NCI-H1105 (cell line): Measurements from ENCODE around the gene FAXC.
A peak's percentile ranks its signal among the peaks of the same experiment; 100 is the strongest.
"Not testable (repeated sequence)": the region's sequence is repeated elsewhere in the genome, so short reads cannot be mapped to it uniquely, and the experiment has no call there.

Experiments
- DNase-seq: peaks from one replicate; lab custom pipeline; 2025; lab: John Stamatoyannopoulos, UW

FAXC gene

DNA sequence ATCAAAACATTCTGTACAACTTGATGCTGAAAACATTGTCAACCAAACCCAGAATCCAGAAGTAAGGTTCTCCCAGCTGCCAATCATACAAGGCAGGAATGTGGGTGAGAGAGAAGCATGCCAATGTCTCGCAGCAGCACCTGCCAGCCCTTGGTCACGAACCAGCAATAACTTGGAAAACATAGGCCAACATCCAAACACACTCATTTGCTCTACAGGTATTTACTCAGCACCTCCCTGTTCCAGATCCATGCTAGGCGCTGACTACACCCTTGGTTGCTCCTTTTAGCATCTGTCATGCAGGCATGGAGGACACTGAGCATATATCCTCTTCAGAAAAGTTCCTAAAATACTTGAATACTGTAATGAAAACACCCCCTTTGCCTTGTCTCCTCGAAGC is 63.6 kb downstream of the FAXC start:
- DNase-seq = no peak

DNA sequence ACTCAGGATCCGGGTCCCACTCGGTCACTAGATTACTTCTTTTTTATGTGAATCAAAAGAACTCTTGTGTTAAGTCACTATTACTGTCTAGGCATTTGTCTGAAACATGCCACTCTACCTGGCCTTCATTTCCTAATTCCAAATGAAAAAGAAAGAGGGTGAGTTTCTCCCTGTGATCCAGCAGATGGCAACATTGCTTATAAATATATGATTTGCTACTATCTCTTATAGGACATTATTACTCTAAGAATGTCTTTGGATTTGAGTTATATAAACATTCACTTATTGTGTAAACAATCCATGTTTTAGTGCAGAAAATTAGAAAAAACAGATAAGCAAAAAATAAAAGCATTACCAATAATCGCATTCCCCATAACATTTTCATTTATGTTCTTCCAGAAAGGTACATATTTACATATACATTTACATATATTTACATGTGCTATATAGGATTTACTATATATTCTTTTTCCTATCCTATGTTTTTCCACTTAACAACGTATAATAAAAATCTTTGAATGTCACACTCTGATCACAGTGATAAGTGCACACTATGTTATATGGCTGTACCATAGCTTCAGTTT is 66.9 kb downstream of the FAXC start:
- DNase-seq = peak; percentile 19

DNA sequence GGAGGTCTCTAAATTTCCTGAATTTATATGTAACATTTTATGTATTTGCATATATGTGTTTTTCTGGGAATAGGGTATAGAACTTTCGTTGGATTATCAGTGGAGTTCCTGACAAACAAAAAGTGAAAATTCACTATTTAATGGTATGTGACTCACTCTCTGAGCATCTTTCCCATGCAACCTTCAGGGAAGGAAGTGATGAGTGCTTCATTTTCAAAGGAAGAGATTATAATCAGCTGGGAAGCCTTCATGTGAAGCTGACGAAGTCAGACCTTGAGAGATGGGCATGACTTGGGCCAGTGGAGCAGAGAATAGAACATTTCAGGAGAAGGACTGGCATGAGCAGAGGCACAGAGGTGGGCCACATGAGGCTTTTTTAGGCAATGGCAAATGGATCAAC is 72.7 kb downstream of the FAXC start:
- DNase-seq = no peak

DNA sequence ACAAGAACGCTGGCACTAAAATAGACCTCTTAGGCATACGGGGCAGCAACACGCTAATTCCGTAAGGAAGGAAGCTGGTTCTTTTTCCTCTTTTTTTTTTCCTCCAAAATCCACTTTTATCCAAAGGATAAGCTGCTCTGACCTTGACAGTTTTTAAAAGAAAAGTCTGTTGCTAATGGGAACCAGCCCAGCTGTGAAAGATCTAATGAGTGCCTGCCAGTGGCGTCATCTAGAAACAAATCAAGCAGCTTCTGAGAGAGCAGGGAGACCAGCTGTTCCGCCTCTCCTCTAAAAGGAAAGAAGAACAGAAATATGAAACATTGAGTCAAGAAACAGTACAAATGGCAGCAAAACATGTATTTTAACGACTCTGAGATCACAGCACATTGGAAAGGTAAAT is 78.6 kb downstream of the FAXC start:
- DNase-seq = no peak

DNA sequence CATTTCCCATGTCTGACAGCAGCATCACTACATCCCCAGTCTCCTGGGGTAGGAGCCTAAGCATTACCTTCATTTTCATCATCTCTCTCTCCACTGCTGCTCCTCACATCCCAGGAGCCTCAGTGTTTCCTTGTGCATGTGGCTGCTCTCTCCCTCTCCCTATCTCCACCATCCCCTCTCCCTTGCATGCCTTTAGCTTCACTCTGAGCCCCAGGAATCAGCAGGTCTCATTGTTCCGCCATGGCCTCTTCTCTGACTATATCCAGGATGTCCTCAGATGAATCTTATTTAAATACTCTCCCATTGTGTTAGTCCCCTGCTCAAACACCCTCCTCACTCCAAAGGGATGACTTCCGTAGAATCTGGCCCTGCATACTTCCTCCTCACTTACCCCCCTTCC is 79.4 kb downstream of the FAXC start:
- DNase-seq = no peak

DNA sequence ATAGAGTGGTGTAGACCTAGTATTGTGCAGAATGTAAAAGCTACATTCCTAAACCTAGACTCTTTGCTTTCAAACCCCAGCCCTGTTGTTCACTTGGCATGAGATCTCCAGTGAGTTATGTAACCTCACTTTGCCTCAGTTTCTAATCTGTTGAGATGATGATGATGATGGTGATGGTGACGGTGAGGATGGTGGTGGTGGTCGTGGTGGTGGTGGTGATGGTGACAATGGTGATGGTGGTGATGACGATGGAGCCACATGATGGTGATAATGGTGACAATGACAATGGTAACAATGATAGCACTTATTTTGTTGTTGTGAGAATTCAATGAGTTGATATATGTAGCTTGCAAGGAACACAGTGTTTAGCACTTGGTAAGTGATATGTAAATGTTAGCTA is 80.3 kb downstream of the FAXC start:
- no peak for DNase-seq

DNA sequence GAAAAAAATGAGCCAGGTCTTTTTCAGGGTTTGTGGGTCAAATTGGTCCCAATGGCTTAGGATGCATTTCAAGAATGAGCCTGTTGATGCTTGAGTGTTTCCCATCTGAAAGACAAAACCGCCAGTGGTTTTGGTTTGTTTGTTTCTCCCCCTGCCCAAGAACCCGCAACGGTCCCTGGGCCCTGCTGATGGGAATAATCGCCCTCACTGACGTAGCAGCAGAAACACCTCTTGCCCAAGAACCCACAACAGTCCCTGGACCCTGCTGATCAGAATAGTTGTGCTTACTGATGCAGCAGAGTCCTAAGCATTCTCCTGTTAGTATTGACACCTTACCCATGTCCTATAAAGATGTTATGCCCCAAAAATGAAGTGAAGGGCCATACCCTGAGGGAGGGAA is 82.5 kb downstream of the FAXC start:
- not testable (repeated sequence) for DNase-seq

DNA sequence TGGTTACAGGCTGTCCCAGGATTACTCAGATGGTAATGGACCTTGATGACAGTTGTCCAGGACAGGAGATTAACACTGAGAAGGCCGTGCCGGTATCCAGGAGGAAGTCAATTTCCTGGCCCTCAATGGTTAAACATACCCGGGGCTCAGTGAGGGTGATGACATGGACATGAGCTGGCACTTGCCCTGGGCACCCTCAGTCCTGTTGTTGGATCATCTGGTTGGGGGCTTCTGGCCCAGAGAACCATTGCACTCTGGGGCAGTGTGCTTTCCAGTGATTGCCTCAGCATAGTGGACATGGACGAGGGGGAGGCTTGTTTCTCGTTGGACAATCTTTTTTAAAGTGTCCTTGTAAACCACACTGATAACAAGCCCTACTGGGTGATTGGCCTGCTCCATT is 84.0 kb downstream of the FAXC start:
- DNase-seq = not testable (repeated sequence)

DNA sequence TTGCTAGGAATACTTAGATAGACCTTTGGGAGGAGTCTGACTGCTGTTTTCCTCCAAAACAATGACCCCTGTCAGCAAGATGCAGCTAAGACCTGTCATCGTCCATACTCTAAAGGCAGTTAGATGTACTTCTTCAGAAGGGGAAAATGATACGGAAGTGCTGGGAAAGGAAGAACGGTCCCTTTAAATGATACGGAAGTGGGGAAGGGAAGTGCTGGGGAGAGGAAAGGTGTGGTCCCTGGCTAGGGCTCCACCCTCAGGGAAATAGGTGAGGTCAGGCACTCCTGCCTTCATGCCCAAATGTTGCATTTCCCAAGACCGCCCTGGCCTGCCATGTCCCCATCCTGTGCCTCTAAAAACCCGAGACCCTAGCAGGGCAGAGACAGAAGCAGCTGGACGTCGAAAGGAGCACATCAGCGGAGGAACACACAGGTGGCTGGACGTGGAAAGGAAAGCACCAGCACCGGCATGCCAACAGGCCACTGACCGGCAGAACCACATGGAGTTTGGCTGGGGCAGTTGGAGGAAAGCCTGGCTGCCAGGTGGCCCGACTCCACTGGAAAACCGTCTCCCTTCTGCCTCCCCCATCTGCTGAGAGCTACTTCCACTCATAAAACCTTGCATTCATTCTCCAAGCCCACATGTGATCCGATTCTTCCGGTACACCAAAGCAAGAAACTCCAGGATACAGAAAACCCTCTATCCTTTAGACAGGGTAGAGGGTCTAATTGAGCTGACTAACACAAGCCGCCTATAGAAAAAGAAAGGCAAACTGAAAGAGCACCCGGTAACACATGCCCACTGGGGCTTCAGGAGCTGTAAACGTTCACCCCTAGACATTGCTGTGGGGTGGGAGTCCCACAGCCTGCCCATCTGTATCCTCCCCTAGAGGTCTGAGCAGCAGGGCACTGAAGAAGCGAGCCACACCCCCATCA is 94.6 kb downstream of the FAXC start:
- no peak for DNase-seq

DNA sequence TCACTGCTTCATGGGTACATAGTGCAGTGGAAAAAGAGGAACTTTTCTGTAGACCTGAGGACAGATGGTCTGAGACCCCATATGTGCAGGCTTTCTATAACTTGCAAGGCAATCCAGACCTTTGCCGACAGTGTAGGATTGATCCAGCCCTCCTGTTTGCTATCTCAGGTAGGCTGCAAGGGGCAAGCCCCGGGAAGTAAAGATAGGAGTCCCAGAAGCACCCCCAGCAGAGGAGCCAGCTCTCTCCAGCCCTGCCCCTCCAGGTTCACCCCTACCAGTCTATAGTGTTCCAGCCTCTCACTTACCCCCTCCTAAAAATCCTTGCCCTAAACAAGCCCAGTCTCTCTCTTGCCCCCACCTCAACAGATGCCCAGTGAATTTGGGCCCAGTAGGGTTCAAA is 96.2 kb downstream of the FAXC start:
- DNase-seq = no peak

DNA sequence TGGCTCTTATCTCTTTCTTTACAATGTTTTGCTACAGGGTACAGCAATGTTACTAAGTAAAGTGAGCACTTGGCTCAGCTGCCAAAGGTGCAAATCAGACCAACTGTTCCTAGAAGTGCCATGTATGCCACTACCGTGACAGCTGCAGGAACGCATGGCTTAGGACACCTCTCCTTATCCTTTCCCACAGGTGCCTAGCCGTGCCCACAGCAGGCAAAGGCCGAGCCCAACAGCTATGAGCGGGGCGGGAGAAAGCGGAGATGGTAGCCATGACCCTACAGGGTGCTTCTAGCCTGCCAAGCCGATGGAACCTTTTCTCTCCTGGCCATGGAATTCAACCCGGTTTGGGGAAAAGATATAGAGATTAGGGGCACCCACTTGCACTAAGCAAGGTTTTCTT is 97.1 kb downstream of the FAXC start:
- DNase-seq = no peak

DNA sequence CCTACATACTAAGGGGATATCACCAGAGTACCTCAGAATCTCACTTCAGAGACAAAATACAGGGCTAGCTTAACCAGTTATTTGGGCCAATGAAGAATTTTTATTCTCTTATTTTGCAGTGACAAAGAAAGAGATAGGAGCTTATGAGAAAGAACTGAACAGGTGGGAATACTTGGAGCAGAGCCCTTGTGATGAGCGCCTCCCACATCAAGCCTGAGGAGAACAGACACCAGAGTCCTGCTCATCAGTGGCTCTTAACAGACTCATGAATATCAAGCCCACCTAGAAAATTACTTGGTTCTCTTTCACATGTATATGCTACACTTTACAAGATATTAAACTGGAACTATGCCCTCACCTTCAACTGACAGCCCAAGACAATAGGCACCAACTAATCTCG is 99.0 kb downstream of the FAXC start:
- no peak for DNase-seq

DNA sequence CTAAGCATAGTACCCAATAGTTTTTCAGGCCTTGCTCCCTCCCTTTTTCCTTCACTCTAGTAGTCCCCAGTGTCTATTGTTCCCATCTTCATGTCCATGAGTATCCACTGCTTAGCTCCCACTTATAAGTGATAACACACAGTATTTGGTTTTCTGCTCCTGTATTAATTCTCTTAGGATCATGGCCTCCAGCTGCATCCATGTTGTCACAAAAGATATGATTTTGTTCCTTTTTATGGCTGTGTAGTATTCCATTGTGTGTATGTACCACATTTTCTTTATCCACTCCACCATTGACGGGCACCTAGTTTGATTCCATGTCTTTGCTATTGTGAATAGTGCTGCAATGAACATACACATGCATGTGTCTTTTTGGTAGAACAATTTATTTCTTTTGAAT is 102.9 kb downstream of the FAXC start:
- DNase-seq = no peak

DNA sequence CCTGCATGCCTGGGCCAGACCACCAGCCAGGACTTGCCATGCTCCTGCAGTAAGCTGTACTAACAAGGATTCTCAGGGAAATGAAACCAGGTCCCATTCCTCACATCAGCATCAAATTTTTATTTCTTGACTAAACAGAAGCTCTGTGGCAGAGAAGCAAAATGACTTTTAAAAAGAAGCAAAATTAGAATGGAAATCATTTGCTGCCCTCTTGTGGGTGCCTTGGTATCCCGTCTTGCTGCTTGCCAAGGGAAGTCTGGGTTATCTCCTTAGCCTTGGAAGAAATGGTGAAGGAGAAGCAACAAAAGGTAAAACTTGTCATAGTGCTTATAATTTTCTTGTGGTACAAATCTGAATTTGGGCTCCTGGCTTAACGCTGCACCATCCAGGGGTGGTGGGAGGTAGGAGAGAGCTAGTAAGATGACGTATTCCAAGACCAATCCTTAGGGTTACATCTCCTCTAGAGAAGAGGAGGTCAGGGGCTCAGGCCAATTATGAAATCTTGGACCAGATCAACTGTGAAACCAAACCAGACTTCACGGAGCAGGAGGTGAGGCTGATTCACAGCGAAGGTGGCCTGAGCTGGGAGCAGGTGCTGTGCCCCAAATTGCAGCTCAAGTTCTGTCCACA is 107.5 kb downstream of the FAXC start:
- DNase-seq = peak; percentile 13

DNA sequence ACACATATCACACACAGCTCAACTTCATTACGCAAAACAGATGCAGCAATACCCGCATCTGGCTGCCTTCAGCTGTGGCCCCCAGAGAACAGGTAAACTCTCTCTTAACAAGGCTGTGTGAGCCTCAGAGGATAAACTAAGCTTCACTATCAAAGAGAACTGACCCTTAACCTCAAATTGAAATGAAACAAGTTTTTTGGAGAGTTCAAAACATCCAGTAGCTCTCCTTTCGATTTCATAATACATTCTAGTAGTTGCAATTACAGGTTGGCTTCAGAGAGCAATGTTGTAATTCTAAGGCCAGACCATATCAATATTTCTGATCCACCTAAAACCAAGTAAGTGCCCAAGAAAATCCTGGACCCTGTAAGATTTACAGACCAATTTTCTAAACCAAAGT is 113.5 kb downstream of the FAXC start:
- DNase-seq = no peak

DNA sequence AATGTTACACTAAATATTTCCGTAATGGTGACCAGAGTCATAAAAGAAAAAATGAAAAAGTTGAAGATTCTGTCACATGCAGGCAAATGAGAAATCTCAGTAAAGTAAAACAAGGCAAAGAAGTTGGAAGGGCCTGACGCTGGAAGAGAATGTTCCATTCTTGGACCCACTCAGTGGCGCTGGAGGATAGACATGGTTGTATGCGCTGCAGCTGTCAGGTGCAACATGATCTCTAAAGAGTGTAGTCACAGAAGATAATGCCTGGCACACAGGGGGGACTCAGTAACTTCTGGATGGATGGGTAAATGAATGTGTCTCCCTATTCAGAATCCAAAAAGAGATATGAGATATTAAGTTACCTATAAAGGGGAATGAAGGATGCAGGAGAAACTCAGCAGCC is 116.3 kb downstream of the FAXC start:
- DNase-seq = no peak

DNA sequence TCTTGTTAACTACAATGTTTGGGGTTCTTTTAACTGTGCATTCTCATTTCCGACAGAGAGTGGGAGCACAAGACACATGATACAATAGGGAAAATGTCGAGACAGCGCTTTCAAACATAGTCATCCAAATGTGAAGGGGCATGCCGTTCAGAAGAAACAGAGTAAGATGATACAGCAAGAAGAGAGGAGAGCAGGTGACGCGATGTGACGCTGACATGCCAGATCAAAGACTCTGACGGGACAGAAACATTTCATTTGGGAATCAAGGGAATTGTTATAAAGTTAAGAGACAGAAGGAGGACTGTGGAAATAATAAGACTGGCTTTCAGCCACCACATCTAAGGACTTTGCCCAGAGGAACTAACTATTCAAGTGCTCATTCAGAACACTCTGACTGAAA is 117.4 kb downstream of the FAXC start:
- DNase-seq = no peak

DNA sequence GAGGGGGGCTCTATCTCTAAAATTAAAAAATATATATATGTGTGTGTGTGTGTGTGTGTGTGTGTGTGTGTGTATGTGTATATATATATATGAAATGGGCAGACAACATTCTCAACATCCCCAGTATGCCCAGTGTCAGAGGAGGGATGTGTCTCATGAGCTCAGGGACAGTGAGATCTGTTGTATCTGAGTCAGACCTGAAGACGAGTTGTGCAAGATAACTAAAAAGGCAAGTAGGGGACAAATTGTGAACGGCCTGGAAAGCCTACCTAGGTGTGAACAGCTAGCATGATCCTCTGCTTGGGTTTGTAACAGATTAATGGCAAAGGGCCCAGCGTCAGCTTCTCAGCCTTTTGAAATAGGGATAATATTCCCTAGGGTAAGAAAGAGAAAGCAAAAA is 124.3 kb downstream of the FAXC start:
- no peak for DNase-seq
